Measurements from ENCODE around the gene GRAMD1B.

The GRAMD1B gene

GRCh38 chr11:123575441-123575840 is 145.4 kb downstream of the GRAMD1B start:
- no peak for DNase-seq

- DNase-seq, result no peak
These were observed 146.0 kb downstream of the GRAMD1B start for GRCh38 chr11:123576082-123576481.

- DNase-seq, result no peak
These were observed 146.4 kb downstream of the GRAMD1B start for GRCh38 chr11:123576501-123576900.

DNA sequence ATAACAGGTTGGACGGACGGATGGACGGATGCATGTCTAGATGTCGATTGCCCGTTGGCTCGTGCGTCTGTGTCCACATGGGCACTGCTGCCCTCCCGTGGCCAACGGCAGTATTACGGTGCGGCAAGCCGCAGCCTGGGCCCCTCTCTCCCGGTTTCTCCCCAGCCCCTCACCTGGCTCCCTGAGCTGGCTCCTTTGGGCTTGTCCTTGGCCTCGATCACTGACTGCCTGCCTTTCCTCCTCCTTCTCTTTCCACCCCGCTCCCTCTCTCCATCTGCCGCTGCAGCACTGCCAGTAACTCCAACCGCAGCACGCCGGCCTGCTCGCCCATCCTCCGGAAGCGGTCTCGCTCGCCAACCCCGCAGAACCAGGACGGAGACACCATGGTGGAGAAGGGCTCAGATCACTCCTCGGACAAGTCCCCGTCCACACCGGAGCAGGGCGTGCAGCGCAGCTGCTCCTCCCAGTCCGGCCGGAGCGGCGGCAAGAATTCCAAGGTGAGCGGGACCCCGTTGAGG is 147.1 kb downstream of the GRAMD1B start:
- DNase-seq, result peak; percentile 51

GRCh38 chr11:123578778-123579481 is 148.9 kb downstream of the GRAMD1B start:
- no peak for DNase-seq

DNA sequence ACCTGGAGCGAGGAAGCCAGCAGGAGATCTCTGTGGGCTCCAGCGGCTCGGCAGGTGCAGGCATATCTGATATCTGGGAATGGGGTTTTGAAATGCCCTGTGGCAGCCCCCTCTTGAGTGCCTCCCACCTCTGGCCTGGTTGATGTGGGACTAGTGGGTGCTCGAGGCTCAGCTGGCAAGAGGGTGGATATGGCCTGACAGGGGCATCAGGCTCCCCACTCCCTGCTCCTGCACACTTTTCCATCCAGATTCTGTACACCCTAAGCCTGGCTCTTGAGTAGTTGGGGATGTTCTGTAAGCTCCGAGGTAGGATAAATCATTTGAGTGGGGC is 149.4 kb downstream of the GRAMD1B start:
- DNase-seq, result no peak

DNA sequence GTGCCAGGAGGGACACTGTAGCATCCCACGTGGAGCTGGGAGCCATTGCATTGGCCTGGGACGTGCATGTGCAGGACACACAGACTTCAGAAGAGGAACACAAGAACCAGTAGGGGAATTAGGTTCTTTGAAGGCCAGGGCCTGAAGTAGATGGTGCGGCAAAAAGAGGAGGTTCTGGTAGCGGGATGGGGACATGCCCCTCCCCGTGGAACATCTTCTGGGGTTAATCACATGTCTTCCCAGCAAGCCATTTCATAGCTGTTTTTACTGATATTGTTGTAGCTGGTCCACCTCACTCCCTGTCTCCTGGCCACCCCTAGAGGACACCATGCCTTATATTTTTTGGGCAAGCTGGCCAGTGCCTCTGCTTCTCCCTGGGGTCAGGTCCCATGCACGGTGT is 150.1 kb downstream of the GRAMD1B start:
- no peak for DNase-seq

- no peak for DNase-seq
These were observed 150.6 kb downstream of the GRAMD1B start for GRCh38 chr11:123580557-123581275.

DNA sequence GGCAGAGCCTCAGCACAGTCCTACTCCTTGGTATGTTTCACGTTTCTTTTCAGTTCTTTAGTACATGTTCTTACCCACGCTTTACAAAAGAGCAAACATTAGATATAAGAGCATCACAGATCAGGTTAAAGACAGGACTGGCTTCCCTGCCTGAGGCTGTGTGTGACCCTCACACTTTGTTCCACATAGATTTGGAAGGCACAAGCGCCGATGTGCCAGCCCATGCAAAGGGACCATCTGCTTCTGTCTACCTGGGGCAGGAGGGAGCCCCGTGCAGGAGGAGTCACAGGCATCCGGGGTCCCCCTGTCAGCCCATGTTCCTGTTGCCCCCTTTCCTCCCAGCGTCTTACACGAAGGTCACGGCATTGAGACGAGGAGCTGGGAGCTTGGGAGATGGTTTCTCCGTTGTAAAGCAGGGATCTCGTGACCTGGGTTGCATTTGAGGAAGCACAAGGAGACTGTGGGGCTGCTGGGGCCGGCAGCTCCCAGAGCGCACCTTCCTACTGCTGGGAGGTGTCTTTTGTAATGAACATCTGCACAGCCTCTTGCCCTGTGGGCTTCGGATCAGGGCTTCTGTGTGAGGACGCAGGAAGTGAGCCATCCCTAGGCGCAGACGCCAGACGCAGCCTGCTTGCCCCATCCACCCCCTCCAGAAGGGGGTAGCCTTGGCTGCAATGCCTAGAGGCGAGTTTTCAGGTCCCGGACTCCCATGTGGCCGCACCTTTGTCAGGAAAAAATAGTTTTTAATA is 151.8 kb downstream of the GRAMD1B start:
- DNase-seq, result no peak

DNA sequence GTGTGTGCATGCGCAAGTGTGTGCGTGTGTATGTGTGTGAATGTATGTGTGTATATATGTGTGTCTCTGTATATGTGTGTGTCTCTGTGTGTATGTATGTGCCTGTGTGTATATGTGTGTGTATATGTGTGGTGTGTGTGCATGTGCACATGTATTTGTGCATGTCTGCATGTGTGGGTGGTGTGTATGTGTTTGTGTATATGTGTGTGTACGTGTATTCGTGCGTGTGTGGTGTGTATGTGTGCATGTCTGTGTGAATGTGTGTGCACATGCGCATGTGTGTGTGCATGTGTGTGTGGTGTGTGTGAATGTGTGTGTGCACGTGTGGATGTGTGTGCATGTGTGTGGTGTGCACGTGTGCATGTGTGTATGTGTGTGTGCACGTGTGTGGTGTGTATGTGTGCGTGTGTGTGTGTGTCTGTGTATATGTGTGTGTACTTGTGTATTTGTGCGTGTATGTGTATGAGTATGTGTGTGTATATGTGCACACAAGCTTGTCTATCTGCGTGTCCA is 153.0 kb downstream of the GRAMD1B start:
- no peak for DNase-seq

DNA sequence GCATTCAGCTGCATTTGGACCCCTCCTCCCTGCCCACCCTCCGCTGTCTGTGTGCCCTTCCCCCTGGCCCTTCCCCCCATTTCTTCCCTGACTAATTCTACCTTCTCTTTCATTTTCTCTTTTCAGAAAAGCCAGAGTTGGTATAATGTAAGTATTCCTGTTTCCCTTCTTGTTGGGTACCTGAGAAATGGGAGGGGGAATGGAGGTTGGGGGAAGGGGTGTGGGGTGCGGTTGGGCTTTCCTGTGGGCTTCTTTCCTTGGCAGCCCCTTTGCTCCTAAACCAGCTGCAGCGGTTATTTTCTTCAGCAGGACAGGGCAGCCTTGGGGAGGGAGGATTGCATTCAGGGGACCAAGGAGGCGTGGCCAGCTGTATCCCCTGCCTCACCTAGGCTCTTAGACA is 154.1 kb downstream of the GRAMD1B start:
- no peak for DNase-seq

GRCh38 chr11:123584737-123585136 is 154.7 kb downstream of the GRAMD1B start:
- DNase-seq, result no peak

- DNase-seq, result no peak
These were observed 155.1 kb downstream of the GRAMD1B start for GRCh38 chr11:123585206-123585605.

- no peak for DNase-seq
These were observed 155.6 kb downstream of the GRAMD1B start for GRCh38 chr11:123585706-123586105.

- DNase-seq, result no peak
These were observed 156.5 kb downstream of the GRAMD1B start for GRCh38 chr11:123586568-123586967.

DNA sequence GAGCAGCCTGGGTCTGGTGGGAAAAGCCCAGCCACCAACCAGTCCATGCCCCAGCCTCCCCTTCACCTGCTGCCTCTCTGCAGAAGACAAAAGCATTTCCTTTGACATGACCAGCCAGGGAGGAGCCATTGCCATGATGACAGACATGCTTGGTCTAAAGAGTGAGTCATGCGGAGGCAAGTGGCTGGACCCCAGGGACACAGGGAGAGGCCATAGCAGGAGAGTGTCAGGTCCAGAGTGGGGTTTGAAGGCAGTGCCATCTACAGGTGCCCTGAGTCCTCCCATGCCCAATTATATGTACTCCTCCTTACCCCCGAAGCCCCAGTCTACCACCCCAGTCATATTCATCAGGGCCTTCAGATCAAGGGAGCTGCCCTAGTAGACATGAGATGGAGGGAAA is 157.0 kb downstream of the GRAMD1B start:
- DNase-seq, result no peak

GRCh38 chr11:123587559-123587958 is 157.5 kb downstream of the GRAMD1B start:
- no peak for DNase-seq

GRCh38 chr11:123588117-123588863 is 158.2 kb downstream of the GRAMD1B start:
- DNase-seq, result no peak

DNA sequence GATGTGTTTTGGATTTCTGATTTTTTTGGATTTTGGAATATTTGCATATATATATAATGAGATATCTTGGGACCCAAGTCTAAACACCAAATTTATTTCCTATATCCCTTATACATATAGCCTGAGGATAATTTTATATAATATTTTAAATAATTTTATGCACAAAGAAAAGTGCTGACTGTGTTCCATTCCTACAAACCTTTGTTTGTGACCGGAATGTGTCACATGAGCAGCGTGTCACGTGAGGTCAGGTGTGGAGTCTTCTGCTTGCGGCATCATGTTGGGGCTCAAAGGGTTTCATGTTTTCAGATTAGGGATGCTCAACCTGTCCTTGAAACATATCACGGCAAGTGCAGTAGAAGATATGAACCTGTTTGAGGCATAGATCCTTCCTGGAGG is 158.8 kb downstream of the GRAMD1B start:
- no peak for DNase-seq

DNA sequence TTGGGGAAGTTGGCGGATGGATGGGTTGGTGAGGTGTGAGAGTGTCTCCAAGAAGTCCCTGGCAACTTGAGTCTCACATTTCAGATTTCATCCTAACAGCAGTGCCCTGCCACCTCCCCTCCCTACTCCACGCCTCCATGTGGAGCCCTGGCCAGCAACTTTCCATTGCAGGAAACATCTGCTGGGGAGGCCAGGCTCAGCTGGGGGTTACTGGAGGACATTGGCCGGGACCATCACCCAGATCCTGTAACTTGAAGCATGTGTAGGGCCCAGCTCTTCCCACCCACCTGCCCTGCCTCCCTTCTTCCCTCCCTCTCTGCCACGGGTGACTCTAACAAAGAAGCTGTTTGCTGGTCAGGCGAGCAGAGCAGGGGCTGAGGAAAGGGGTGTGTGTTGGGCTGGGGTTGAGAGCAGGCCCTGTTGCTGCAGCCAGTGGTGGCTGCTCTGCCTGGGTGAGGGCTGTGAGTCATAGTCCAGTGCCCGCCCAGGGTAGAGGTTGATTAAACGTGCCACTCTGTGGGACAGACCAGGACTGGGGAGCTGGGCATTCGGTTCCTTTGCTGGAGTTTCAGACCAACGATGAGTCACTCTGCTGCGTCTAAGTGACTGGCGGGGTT is 160.3 kb downstream of the GRAMD1B start:
- no peak for DNase-seq

GRCh38 chr11:123593570-123593969 is 163.5 kb downstream of the GRAMD1B start:
- no peak for DNase-seq

DNA sequence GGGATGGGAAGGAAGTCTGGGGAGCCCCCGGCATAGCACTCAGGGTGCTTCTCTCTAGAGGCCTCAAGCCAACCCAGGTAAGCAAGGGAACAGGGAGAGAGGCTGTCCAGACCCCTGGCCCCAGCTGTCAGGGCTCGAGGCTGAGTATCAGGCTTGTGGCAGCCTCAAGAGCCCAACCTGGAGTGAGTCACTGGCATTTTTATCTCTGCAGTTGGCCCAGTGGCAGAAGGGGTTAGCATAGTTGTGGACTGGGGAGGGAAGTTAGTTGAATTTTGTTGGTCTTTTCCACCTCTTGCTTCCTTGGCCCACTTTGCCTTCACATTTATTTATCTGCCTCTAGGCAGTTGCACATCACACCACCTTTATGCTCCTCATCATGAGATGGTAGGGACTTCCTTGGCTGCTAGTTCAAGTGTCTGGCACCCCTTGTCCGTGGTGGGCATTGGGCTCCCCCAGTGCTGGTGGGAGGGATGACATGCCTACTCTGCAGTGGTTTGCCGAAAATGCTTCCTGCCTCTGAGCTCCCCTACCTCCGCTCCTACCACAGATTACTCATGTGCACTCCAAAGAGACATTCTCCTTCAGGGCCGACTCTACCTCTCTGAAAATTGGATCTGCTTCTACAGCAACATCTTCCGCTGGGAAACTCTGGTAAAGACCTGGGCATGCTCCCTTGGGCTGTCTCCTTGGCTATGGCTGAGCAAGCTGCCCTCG is 164.3 kb downstream of the GRAMD1B start:
- no peak for DNase-seq
